Kidney (tissue), 14 donors: ENCODE measurements around the gene CHD5. TPM values are rescaled to one million over a fixed set of nuclear protein-coding genes. Genes with fewer than 3 reads are reported as not detected.
A peak's percentile ranks its signal among the peaks of the same experiment; 100 is the strongest.

ENCODE experiments used
- DNase-seq, 5 donors: peaks; one replicate each; pipeline ENCODE4 v3.0.0-alpha.2; 2013 to 2020
- FAIRE-seq: peaks from 2 replicates; lab custom pipeline; 2012; peaks lifted over from hg19 to GRCh38; lab: Jason Lieb, UNC
- H3K27ac ChIP-seq, 2 donors: one replicate each; pipeline ENCODE4 v1.7.0; 2013; ENCODE audit warnings: low read depth in 2 of 2, low read length in 2 of 2, inconsistent platforms in 1 of 2
- H3K27me3 ChIP-seq: one replicate; pipeline ENCODE4 v1.7.1; 2013; ENCODE audit warnings: low read length, inconsistent platforms; ENCODE audit not compliant: control insufficient read depth, insufficient read depth
- H3K36me3 ChIP-seq, 3 donors: one replicate each; pipeline versions ENCODE4 v1.7.0 to v1.7.1; 2013; ENCODE audit warnings: low read length in 3 of 3, control low read depth in 1 of 3, inconsistent platforms in 1 of 3; ENCODE audit not compliant: insufficient read depth in 3 of 3, control insufficient read depth in 2 of 3
- H3K4me1 ChIP-seq, 3 donors: one replicate each; pipeline versions ENCODE4 v1.7.0 to v1.7.1; 2013; ENCODE audit warnings: low read length in 3 of 3, inconsistent platforms in 1 of 3, low read depth in 1 of 3; ENCODE audit not compliant: control insufficient read depth in 2 of 3, insufficient read depth in 2 of 3
- H3K4me3 ChIP-seq, 3 donors: one replicate each; pipeline versions ENCODE4 v1.7.0 to v1.8.1; 2013; ENCODE audit warnings: low read length in 3 of 3, control low read depth in 1 of 3, inconsistent platforms in 1 of 3
- H3K9ac ChIP-seq, 3 donors: one replicate each; pipeline versions ENCODE4 v1.7.0 to v1.7.1; 2013; ENCODE audit warnings: low read length in 3 of 3, control low read depth in 1 of 3, inconsistent platforms in 1 of 3
- H3K9me3 ChIP-seq, 3 donors: one replicate each; pipeline versions ENCODE4 v1.7.0 to v1.7.1; 2013; ENCODE audit warnings: low read length in 3 of 3, control low read depth in 1 of 3, inconsistent platforms in 1 of 3; ENCODE audit not compliant: control insufficient read depth in 2 of 3, insufficient read depth in 1 of 3
- intact Hi-C: fragments of 100-400 bp; cut with DNase I; formaldehyde crosslinking; loops from one replicate; pipeline ENCODE4 v1.11.1; 2022
- polyA plus RNA-seq: library from polyadenylated mRNA; stranded (reverse); fragments of 350-450 nt; fragmentation: Illumina TruSeq; extraction: RNeasy Lipid Tissue Mini Kit (QIAGEN cat#74804); gene quantifications from one replicate; pipeline ENCODE4 v1.2.3, GENCODE V29; 2014; ENCODE audit warnings: low read depth, low replicate concordance; ENCODE audit not compliant: insufficient read depth
- total RNA-seq: library from RNA; stranded (reverse); fragmentation: NEBNext Ultra II Directional; extraction: Animal tissue kit (Norgen Biotek cat#: 25700); gene quantifications from one replicate; pipeline ENCODE4 v1.2.1, GENCODE V29; 2021
- TF ChIP-seq, protein P1 (sequence below): IDR thresholded peaks from 3 replicates; pipeline ENCODE4 v1.5.1; 2012; ENCODE audit warnings: mild to moderate bottlenecking, moderate library complexity, borderline replicate concordance; ENCODE audit not compliant: insufficient read depth; ENCODE audit errors: extremely low read depth
- donor health status: control.
- donor health status: control.
- donor health status: control.
- donor health status: control.
- donor health status: control.
- donor health status: DM: yes; HTN: yes; CAD: no.
- donor health status: Normal renal cell carcinoma (clear cell type).

Gene CHD5
- total and polyA plus RNA-seq, 2 donors from 2014 or later, result 0.54 to 0.85 TPM

DNA sequence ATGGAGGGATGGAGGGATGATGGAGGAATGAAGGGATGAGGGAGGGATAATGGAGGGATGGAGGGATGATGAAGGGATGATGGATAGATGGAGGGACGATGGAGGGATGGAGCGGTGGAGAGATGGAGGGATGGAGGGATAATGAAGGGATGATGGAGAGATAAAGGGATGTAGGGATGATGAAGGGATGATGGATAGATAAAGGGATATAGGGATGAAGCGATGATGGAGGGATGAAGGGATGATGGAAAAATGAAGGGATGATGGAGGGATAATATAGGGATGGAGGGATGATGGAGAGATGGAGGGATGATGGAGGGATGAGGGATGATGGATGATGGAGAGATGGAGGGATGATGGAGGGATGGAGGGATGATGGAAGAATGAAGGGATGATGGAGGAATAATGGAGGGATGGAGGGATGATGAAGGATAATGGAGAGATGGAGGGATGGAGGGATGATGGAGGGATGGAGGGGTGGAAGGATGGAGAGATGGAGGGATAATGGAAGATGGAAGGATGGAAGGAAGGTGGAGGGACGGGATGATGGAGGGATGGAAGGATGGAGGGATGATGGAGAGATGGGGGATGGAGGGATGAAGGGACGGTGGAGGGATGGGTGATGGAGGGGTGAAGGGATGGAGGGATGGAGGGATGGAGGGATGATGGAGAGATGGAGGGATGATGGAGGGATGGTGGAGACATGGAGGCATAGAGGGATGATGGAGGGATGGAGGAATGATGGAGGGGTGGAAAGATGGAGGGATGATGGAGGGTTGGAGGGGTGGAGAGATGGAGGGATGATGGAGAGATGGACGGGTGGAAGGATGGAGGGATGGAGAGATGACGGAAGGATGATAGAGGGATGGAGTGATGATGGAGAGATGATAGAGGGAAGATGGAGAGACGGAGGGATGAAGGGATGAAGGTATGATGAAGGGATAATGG is 72.4 kb downstream of the CHD5 start:
- no peak for FAIRE-seq
- H3K4me1 ChIP-seq, result no peaks in the 10 kb centered on the region
- no peak for DNase-seq
- no peak overlapping the region for H3K4me3 ChIP-seq
- no peak overlapping the region for H3K9ac ChIP-seq
- intact Hi-C loops, result no loop called here
- H3K27ac ChIP-seq, result no peak overlapping the region
- H3K27me3 ChIP-seq, result no peaks in the 10 kb centered on the region
- no peaks in the 10 kb centered on the region for H3K9me3 ChIP-seq
- no peaks in the 10 kb centered on the region for H3K36me3 ChIP-seq
- TF ChIP-seq, protein P1, sequence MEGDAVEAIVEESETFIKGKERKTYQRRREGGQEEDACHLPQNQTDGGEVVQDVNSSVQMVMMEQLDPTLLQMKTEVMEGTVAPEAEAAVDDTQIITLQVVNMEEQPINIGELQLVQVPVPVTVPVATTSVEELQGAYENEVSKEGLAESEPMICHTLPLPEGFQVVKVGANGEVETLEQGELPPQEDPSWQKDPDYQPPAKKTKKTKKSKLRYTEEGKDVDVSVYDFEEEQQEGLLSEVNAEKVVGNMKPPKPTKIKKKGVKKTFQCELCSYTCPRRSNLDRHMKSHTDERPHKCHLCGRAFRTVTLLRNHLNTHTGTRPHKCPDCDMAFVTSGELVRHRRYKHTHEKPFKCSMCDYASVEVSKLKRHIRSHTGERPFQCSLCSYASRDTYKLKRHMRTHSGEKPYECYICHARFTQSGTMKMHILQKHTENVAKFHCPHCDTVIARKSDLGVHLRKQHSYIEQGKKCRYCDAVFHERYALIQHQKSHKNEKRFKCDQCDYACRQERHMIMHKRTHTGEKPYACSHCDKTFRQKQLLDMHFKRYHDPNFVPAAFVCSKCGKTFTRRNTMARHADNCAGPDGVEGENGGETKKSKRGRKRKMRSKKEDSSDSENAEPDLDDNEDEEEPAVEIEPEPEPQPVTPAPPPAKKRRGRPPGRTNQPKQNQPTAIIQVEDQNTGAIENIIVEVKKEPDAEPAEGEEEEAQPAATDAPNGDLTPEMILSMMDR, result no peak

DNA sequence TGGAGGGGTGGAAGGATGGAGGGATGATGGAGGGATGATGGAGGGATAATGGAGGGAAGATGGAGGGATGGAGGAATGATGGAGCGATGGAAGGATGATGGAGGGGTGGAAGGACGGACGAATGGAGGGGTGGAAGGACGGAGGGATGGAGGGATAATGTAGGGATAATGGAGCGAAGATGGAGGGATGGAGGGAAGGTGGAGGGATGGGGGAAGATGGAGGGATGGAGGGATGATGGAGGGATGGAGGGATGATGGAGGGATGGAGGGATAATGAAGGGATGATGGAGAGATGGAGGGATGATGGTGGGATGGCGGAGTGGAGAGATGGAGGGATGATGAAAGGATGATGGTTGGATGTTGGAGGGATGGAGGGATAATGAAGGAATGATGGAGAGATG is 73.1 kb downstream of the CHD5 start:
- Histone ChIP-seq H3K4me1 (no peaks in the 10 kb centered on the region), H3K36me3 (no peaks in the 10 kb centered on the region), H3K27ac (no peak overlapping the region), H3K9ac (no peak overlapping the region), H3K4me3 (no peak overlapping the region), H3K9me3 (no peaks in the 10 kb centered on the region), H3K27me3 (no peaks in the 10 kb centered on the region)
- TF ChIP-seq, protein P1, result no peak
- FAIRE-seq (no peak), DNase-seq (no peak)
- intact Hi-C loops, result no loop called here

DNA sequence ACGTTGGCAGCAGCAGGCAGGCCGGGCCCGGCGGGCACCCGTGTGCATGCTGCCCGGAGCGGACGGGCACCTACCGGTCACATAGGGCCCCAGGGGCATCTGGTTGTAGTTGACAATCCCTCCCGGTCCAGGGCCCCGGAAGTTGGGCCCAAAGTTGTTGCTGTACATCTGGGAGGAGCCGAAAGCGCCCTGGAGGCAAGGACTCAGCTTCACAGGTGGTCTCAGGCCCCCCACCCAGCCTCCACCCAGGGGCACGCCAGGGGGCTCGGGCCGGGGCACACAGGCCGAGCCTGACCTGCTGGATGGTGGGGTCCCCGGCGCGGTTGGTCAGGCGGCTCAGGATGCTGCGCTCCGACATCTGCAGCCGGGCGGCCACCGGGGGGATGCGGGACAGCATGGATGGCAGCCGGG is 73.8 kb downstream of the CHD5 start:
- TF ChIP-seq, protein P1, result no peak

More for the DNA sequence above, 73.8 kb downstream of the CHD5 start:
- FAIRE-seq, result no peak
- Histone ChIP-seq H3K9me3 (no peaks in the 10 kb centered on the region), H3K27ac (no peak overlapping the region), H3K36me3 (no peaks in the 10 kb centered on the region), H3K27me3 (no peaks in the 10 kb centered on the region), H3K4me1 (no peaks in the 10 kb centered on the region), H3K4me3 (no peak overlapping the region), H3K9ac (no peak overlapping the region)
- peak in 1 of 5 donors; percentile 57 for DNase-seq
- intact Hi-C loops, result no loop called here
